Measurements from ENCODE around the gene RPL35.
A peak's percentile ranks its signal among the peaks of the same experiment; 100 is the strongest.

The RPL35 gene

GRCh38 chr9:124878021-124878420 is 16.3 kb upstream of the RPL35 start:
- DNase-seq (ENCODE audit: low read depth): no peak
- TF ChIP-seq, protein P1, sequence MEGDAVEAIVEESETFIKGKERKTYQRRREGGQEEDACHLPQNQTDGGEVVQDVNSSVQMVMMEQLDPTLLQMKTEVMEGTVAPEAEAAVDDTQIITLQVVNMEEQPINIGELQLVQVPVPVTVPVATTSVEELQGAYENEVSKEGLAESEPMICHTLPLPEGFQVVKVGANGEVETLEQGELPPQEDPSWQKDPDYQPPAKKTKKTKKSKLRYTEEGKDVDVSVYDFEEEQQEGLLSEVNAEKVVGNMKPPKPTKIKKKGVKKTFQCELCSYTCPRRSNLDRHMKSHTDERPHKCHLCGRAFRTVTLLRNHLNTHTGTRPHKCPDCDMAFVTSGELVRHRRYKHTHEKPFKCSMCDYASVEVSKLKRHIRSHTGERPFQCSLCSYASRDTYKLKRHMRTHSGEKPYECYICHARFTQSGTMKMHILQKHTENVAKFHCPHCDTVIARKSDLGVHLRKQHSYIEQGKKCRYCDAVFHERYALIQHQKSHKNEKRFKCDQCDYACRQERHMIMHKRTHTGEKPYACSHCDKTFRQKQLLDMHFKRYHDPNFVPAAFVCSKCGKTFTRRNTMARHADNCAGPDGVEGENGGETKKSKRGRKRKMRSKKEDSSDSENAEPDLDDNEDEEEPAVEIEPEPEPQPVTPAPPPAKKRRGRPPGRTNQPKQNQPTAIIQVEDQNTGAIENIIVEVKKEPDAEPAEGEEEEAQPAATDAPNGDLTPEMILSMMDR (IDR thresholded peaks at IDR 0.05; ENCODE audit: control insufficient read depth, insufficient read depth, low read depth, low read length, missing control alignments): no peak
- H3K4me3 ChIP-seq (ENCODE audit: control insufficient read depth, low read depth, low read length): no peak overlapping the region

DNA sequence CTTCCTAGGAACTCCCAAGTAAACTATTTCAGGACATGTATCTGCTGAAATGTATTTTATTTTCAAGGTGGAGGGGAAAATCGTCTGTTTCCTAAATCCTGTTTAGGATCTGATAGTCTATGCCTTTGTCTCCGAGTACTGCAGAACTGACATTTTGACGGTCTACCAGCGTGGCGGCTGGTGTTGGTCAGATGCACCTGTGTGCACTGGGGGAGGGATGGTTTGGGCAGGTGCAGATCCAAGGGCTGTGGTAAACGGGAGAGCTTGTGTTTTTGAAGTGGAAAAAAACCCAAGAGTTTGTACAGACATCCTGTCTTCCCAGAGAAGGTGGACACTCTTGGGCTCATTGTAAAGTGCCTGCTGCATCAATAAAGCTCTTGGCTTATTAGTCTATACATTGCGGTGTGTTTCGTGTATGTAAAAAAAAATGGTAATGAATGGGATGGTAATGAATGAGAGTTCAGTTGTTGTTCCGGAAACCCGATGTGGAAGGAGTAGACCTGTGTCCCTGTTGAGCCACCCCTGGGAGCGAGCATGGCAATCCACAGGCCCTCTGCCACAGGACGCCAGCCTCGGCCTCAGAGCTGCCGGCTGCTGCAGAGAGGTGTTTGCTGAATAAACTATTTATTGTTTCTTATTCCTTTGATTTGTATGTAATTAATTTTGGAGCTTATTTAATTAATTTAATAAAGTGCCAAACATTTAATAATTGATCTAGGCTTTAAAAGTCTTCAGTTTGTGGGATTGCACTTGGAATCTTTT is 15.4 kb upstream of the RPL35 start:
- TF ChIP-seq, protein P1 (IDR thresholded peaks at IDR 0.05; ENCODE audit: control insufficient read depth, insufficient read depth, low read depth, low read length, missing control alignments): no peak
- no peak for DNase-seq (ENCODE audit: low read depth)
- no peak overlapping the region for H3K4me3 ChIP-seq (ENCODE audit: control insufficient read depth, low read depth, low read length)

DNA sequence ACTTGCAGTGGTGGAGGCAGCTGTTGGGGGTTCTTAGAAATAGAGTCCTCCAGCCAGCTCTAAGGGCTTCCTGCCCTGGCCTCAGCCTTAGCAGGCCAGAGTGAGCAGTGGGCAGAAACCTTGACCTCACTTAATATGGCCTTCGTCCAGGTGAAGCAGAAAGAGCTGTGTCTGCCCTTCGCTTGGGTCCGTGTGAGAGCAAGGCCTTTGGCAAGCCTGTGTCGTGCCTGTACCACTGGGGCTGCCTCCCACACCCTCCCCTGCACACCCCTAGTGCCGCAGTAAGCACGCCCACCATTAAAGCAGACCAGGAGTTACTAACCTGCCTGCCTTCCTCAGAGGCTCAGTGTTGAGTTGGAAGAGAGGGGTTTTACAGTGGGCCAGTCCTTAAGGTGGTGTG is 13.7 kb upstream of the RPL35 start:
- no peak for DNase-seq (ENCODE audit: low read depth)
- H3K4me3 ChIP-seq (ENCODE audit: control insufficient read depth, low read depth, low read length): no peak overlapping the region
- TF ChIP-seq, protein P1 (IDR thresholded peaks at IDR 0.05; ENCODE audit: control insufficient read depth, insufficient read depth, low read depth, low read length, missing control alignments): no peak

GRCh38 chr9:124873664-124874063 is 11.9 kb upstream of the RPL35 start:
- DNase-seq (ENCODE audit: low read depth): no peak
- TF ChIP-seq, protein P1 (IDR thresholded peaks at IDR 0.05; ENCODE audit: control insufficient read depth, insufficient read depth, low read depth, low read length, missing control alignments): no peak
- H3K4me3 ChIP-seq (ENCODE audit: control insufficient read depth, low read depth, low read length): no peak overlapping the region

GRCh38 chr9:124871156-124871561 is 9.4 kb upstream of the RPL35 start:
- TF ChIP-seq, protein P1 (IDR thresholded peaks at IDR 0.05; ENCODE audit: control insufficient read depth, insufficient read depth, low read depth, low read length, missing control alignments): no peak
- no peak for DNase-seq (ENCODE audit: low read depth)
- peak overlapping the region; percentile 99; the same call in 1 of the 2 replicates for H3K4me3 ChIP-seq (ENCODE audit: control insufficient read depth, low read depth, low read length)

DNA sequence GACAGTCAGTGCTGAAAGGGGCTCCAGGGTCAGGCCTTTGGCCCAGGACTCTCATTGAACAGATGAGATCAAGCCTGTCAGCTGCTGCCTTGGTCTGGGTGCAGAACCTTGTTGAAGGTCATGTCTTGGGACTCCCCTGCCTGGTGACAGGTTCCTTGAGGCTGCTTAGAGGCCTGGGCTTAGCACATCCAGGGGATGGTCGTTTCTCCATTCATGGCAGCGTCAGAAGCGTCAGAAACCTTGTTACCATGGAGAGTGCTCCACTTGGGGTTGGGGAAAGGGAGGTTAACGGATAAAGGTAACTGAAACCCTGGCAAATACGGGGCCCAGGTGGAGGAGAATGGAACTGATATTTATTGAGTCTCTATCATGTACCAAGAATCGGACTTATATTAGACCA is 9.0 kb upstream of the RPL35 start:
- DNase-seq (ENCODE audit: low read depth): no peak
- H3K4me3 ChIP-seq (ENCODE audit: control insufficient read depth, low read depth, low read length): peak overlapping the region; percentile 99
- TF ChIP-seq, protein P1 (IDR thresholded peaks at IDR 0.05; ENCODE audit: control insufficient read depth, insufficient read depth, low read depth, low read length, missing control alignments): no peak

All from AG09309 (cell line).